ENCODE results near the gene KRTAP10-3. TPM values are rescaled to one million over a fixed set of nuclear protein-coding genes. Genes with fewer than 3 reads are reported as not detected.
"Not testable (repeated sequence)": the region's sequence is repeated elsewhere in the genome, so short reads cannot be mapped to it uniquely, and the experiment has no call there.

The KRTAP10-3 gene
- total RNA-seq, 2 donors from 2014 or later = not detected

DNA sequence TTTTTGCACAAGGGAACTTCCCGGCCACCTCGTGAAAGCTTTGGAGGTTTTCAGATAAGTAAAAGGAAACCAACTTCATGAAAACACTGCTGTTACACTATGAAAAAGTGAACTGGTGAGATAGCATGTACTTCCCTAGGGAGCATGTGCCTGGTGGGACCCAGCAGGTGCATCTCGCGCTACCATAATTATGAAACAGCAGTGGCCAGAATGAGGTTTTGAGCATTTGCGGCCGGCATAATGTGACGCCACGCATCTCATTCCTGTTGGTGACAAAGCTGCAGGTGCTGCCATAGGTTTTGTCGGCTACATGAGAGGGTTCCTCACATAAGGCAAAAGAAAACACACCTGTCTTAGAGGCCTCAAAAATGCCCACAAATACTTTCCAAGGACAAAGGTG, 1.7 kb downstream of the KRTAP10-3 start:
- Mint-ChIP-seq H3K36me3 (ENCODE audit: low read depth) (no peaks in the 10 kb centered on the region), H3K4me1 (no peaks in the 10 kb centered on the region), H3K27me3 (no peaks in the 10 kb centered on the region), H3K4me3 (no peak overlapping the region), H3K27ac (no peak overlapping the region)
- H3K9me3 ChIP-seq (ENCODE audit: control insufficient read depth, low read length, poor library complexity, severe bottlenecking) = no peaks in the 10 kb centered on the region
- no peak for ATAC-seq
- no peak for DNase-seq

DNA sequence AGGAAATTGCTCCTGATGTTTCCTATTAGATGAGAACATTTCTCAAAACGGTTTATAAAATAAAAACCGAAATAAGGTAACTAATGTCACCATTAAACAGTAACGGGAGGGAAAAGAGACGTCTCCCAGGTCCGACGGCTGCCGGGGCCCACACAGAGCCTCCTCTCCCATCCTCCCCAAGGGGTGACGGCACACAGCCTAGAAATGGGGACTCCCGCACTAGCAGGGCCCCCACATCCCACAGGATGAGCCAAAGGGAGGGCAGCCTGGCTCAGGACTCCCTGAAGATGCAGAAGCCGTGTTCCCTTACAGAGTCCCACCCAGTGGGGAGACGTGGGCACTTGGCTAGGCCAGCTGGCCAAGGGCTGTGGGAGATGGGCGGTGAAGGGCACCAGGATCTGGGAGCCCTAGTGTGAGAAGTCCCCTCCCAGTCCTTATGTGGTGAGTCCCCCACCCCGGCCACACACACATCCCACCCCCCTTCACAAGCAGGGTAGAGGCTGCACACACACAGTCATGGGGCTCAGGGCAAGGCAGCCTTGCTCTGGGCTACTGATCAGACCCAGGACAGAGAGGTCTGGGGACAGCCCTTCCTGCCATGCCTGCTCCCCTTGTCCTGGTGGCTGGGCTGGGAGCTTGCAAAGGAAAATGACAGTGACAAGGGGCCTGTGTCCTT, 3.3 kb downstream of the KRTAP10-3 start:
- no peaks in the 10 kb centered on the region for H3K4me1 Mint-ChIP-seq
- no peak overlapping the region for H3K27ac Mint-ChIP-seq
- H3K27me3 Mint-ChIP-seq = no peaks in the 10 kb centered on the region
- no peak overlapping the region for H3K4me3 Mint-ChIP-seq
- ATAC-seq (no peak), DNase-seq (no peak)
- H3K36me3 Mint-ChIP-seq (ENCODE audit: low read depth) = peaks cover 2% of the 10 kb centered on the region
- no peaks in the 10 kb centered on the region for H3K9me3 ChIP-seq (ENCODE audit: control insufficient read depth, low read length, poor library complexity, severe bottlenecking)

- DNase-seq (no peak), ATAC-seq (no peak)
- Mint-ChIP-seq H3K27me3 (no peaks in the 10 kb centered on the region), H3K27ac (no peak overlapping the region), H3K4me1 (peaks cover 7% of the 10 kb centered on the region), H3K4me3 (no peak overlapping the region), H3K36me3 (ENCODE audit: low read depth) (peaks cover 3% of the 10 kb centered on the region)
- no peaks in the 10 kb centered on the region for H3K9me3 ChIP-seq (ENCODE audit: control insufficient read depth, low read length, poor library complexity, severe bottlenecking)
These were observed 5.9 kb downstream of the KRTAP10-3 start for GRCh38 chr21:44552681-44553080.

DNA sequence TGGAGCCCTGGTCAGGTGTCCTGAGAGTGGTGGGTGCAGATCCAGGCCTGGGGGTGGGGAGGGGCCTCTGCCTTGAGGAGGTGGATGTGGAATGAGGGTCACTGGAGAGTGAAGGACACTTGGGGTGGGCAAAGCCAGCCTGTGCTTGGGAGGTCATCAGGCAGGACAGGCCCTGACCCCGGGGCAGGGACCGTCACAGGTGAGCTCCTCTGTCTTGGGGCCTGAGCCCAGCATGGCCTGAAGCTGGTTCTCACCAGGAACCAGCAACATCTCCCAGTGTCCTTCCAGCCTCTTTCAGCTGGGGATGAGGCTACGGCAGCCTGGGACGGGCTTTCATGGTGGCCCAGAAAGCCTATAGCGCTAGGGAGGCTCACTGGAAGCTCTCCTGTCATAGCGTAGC, 6.5 kb downstream of the KRTAP10-3 start:
- no peaks in the 10 kb centered on the region for H3K27me3 Mint-ChIP-seq
- H3K9me3 ChIP-seq (ENCODE audit: control insufficient read depth, low read length, poor library complexity, severe bottlenecking) = no peaks in the 10 kb centered on the region
- peaks cover 11% of the 10 kb centered on the region for H3K4me1 Mint-ChIP-seq
- H3K36me3 Mint-ChIP-seq (ENCODE audit: low read depth) = peaks cover 5% of the 10 kb centered on the region
- H3K27ac Mint-ChIP-seq = no peak overlapping the region
- ATAC-seq = no peak
- DNase-seq = no peak
- H3K4me3 Mint-ChIP-seq = no peak overlapping the region

- Mint-ChIP-seq H3K36me3 (ENCODE audit: low read depth) (peaks cover 5% of the 10 kb centered on the region), H3K27me3 (no peaks in the 10 kb centered on the region), H3K4me1 (peaks cover 11% of the 10 kb centered on the region), H3K4me3 (no peak within 1 kb of the TSS), H3K27ac (no peak within 1 kb of the TSS)
- DNase-seq (no peak), ATAC-seq (no peak)
- peaks cover 6% of the 10 kb centered on the region for H3K9me3 ChIP-seq (ENCODE audit: control insufficient read depth, low read length, poor library complexity, severe bottlenecking)
These were observed 7.1 kb downstream of the KRTAP10-3 start, which contains the start of gene KRTAP10-2 for GRCh38 chr21:44551340-44551961. Gene KRTAP10-2, minus strand, starts transcription at chr21:44551505. Its CDS starts 47 bp downstream, at chr21:44551458.

- DNase-seq (no peak), ATAC-seq (no peak)
- no peak overlapping the region for H3K27ac Mint-ChIP-seq
- peaks cover 11% of the 10 kb centered on the region for H3K4me1 Mint-ChIP-seq
- peaks cover 5% of the 10 kb centered on the region for H3K36me3 Mint-ChIP-seq (ENCODE audit: low read depth)
- H3K9me3 ChIP-seq (ENCODE audit: control insufficient read depth, low read length, poor library complexity, severe bottlenecking) = peaks cover 6% of the 10 kb centered on the region
- no peaks in the 10 kb centered on the region for H3K27me3 Mint-ChIP-seq
- no peak overlapping the region for H3K4me3 Mint-ChIP-seq
These were observed 7.8 kb downstream of the KRTAP10-3 start for GRCh38 chr21:44550807-44551206.

GRCh38 chr21:44550285-44550684, 8.3 kb downstream of the KRTAP10-3 start:
- H3K4me3 Mint-ChIP-seq; H3K27me3 Mint-ChIP-seq; DNase-seq; ATAC-seq; H3K27ac Mint-ChIP-seq; H3K36me3 Mint-ChIP-seq (ENCODE audit: low read depth); H3K9me3 ChIP-seq (ENCODE audit: control insufficient read depth, low read length, poor library complexity, severe bottlenecking): not testable (repeated sequence)
- H3K4me1 Mint-ChIP-seq = peaks cover 11% of the 10 kb centered on the region

DNA sequence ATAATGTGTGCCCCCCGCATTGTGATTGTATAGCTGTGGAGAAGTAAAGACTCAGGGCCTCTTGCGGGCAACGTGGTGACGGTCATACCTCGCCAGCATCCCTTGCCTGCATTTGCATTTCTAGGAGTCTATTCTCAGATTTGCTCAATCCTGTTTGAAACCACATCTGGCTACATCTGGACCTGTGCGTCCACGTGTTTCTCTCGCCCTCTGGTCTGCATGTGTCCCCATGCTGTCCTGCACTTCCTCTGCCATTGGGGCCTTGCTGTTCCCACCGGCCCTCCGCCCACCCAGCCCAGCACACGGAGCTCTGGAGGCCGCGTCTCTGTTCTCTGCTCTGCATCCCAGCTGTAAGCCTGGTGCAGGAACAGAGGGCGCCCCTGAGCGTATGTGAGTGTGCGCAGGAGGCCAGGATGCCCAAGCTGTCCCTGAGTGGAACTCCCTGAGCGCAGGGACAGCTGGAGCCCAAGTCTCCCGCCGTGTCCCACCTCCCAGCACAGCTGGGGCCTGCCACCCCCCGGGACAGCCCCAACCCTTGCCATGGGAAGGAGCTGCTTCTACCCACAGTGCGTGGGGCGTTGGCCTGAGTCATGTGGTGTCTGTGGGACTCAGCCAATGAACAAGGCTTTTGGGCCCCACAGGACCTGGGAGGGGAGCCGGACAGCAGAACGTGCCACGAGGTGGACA, 8.9 kb downstream of the KRTAP10-3 start:
- H3K9me3 ChIP-seq (ENCODE audit: control insufficient read depth, low read length, poor library complexity, severe bottlenecking) = peaks cover 6% of the 10 kb centered on the region
- no peaks in the 10 kb centered on the region for H3K27me3 Mint-ChIP-seq
- H3K27ac Mint-ChIP-seq = no peak overlapping the region
- H3K36me3 Mint-ChIP-seq (ENCODE audit: low read depth) = peaks cover 5% of the 10 kb centered on the region
- no peak overlapping the region for H3K4me3 Mint-ChIP-seq
- H3K4me1 Mint-ChIP-seq = peaks cover 11% of the 10 kb centered on the region
- DNase-seq (no peak), ATAC-seq (no peak)

DNA sequence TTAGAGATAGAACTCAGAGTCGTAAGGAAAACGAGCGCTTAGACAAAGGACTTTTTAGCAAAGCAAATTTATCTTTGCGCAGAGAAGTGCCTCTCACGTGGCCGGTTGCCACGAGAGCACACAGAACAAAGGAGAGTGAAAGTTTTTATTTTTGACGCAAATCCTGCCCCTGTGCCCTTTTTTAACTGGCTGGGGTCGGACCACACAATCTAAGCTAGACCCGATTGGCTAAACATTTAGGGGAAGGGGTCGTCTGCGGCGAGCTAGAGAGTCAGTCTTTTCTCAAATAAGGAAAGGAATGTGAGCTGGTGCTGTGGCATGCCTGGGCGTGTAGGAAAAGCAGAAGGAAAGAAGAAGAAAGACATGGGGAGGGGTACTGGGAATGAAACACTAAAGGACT, 9.7 kb downstream of the KRTAP10-3 start:
- Mint-ChIP-seq H3K4me3 (peak overlapping the region; percentile 4), H3K27me3 (no peaks in the 10 kb centered on the region), H3K27ac (no peak overlapping the region), H3K4me1 (peaks cover 11% of the 10 kb centered on the region), H3K36me3 (ENCODE audit: low read depth) (peaks cover 5% of the 10 kb centered on the region)
- peaks cover 6% of the 10 kb centered on the region for H3K9me3 ChIP-seq (ENCODE audit: control insufficient read depth, low read length, poor library complexity, severe bottlenecking)
- ATAC-seq (no peak), DNase-seq (no peak)

DNA sequence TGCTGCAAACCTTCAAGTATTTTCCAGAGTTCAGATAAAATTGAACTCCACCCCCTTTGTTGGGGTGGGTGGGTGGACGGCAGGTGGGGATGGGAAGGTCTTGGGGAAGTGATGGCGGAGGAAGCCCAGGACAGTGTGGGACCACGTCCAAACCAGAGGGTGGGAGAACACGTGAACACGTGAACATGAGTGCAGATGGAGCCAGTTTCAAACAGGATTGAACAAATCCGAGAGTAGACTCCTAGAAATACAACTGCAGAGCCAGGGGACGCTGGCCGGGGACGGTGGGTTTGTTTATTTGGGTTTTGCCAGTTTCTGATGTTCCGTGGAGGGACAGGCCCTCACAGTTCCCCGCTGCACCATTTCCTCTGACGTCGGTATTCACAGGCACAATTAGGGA, 10.2 kb downstream of the KRTAP10-3 start:
- peaks cover 6% of the 10 kb centered on the region for H3K9me3 ChIP-seq (ENCODE audit: control insufficient read depth, low read length, poor library complexity, severe bottlenecking)
- Mint-ChIP-seq H3K27ac (no peak overlapping the region), H3K4me3 (no peak overlapping the region), H3K4me1 (peaks cover 11% of the 10 kb centered on the region), H3K36me3 (ENCODE audit: low read depth) (peaks cover 5% of the 10 kb centered on the region), H3K27me3 (no peaks in the 10 kb centered on the region)
- ATAC-seq = no peak
- no peak for DNase-seq

DNA sequence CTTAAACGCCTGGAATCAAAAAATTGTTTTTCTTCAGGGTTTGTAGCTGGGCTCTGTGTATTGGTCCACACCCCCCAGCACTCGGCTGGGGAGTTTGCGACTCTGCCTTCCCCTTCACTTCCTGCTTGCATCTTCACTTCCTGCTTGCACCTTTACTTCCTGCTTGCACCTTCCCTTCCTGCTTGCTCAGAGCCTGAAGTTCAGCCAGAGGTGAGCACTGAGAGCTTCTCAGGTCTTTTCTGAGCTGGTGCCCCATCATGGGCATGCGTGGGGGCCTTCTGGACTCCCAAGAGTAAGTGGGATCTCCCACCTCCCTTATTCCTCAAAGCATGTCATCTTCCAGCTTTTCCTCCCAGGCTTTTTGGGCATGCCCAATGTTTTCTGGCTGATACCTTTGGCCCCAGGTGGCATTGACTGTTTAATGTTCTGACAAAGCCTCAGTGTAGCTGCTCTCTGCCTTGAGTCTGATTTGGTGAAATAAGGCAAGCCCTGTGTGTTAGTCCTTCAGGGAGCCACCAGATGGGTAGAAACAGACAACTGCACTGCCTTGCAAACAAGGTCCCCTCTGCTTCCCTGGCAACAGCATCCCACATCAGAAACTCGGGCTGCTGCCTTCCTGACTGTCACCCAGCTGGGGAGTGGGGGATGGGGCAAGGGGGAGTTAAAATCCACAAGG, 10.8 kb downstream of the KRTAP10-3 start:
- peak overlapping the region; percentile 6 for H3K27ac Mint-ChIP-seq
- no peaks in the 10 kb centered on the region for H3K27me3 Mint-ChIP-seq
- peaks cover 11% of the 10 kb centered on the region for H3K4me1 Mint-ChIP-seq
- no peak for DNase-seq
- H3K4me3 Mint-ChIP-seq = peak overlapping the region; percentile 79
- peaks cover 5% of the 10 kb centered on the region for H3K36me3 Mint-ChIP-seq (ENCODE audit: low read depth)
- peak; percentile 76 for ATAC-seq
- peaks cover 6% of the 10 kb centered on the region for H3K9me3 ChIP-seq (ENCODE audit: control insufficient read depth, low read length, poor library complexity, severe bottlenecking)

DNA sequence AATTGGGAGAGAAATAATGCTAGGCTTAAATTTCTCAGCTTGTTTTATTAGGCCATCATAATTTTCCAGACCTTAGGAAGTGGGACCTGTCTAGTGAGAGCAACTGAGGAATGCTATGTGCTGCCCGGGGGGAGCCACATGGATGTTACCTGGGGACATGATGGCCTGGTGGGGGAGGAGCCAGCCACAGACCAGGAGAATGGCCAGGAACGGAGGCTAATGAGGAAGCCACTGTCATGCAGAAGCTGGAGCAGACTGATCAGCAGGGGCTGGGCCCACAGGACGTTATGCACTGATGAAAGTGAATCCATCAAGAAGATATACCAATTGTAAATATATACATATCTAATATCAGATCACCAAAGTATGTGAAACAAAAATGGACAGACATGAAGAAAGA, 14.0 kb downstream of the KRTAP10-3 start:
- H3K36me3 Mint-ChIP-seq (ENCODE audit: low read depth) = peaks cover 4% of the 10 kb centered on the region
- ATAC-seq (no peak), DNase-seq (no peak)
- no peak overlapping the region for H3K27ac Mint-ChIP-seq
- H3K27me3 Mint-ChIP-seq = no peaks in the 10 kb centered on the region
- no peak overlapping the region for H3K4me3 Mint-ChIP-seq
- peaks cover 6% of the 10 kb centered on the region for H3K9me3 ChIP-seq (ENCODE audit: control insufficient read depth, low read length, poor library complexity, severe bottlenecking)
- peaks cover 11% of the 10 kb centered on the region for H3K4me1 Mint-ChIP-seq

GRCh38 chr21:44542716-44543115, 15.9 kb downstream of the KRTAP10-3 start:
- Mint-ChIP-seq H3K4me3 (no peak overlapping the region), H3K36me3 (ENCODE audit: low read depth) (peaks cover 2% of the 10 kb centered on the region), H3K4me1 (peaks cover 4% of the 10 kb centered on the region), H3K27me3 (no peaks in the 10 kb centered on the region), H3K27ac (no peak overlapping the region)
- H3K9me3 ChIP-seq (ENCODE audit: control insufficient read depth, low read length, poor library complexity, severe bottlenecking) = peaks cover 6% of the 10 kb centered on the region
- ATAC-seq (no peak), DNase-seq (no peak)

All from T-helper 17 cell (primary cell).